GM19025 (cell line): ENCODE results near the gene CCL3.
"Not testable (repeated sequence)": the region's sequence is repeated elsewhere in the genome, so short reads cannot be mapped to it uniquely, and the experiment has no call there.

Experiments used
- ATAC-seq: cut with Tn5 transposase; IDR thresholded peaks from one replicate; pipeline ENCODE4 v1.9.1; 2021; ENCODE audit warnings: mild to moderate bottlenecking, low read depth, moderate library complexity; ENCODE audit not compliant: unreplicated experiment

The CCL3 gene

DNA sequence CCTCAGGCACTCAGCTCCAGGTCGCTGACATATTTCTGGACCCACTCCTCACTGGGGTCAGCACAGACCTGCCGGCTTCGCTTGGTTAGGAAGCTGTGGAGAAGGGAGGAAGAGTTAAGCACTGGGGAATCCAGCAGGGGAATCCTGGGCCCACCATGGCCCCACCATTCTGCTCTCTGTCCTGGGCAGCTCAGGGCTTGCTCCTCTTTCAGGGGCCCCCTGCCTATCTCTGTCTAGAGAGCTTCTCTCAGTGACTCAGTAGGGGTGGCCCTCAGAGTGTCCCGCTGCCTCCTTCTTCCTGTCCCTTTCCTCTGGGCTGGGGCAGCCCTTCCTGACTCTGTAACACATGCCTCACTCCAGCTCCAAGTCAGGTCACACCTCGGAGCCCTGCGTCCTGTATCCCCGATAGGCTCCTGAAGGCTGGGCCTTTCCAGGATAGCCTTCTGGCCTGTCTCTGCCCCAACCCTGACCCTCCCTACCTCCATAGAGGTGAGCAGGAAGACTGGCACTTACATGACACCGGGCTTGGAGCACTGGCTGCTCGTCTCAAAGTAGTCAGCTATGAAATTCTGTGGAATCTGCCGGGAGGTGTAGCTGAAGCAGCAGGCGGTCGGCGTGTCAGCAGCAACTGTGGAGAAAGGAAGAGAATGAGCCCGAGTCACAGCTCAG is 1.1 kb downstream of the CCL3 start:
- ATAC-seq, result no peak

DNA sequence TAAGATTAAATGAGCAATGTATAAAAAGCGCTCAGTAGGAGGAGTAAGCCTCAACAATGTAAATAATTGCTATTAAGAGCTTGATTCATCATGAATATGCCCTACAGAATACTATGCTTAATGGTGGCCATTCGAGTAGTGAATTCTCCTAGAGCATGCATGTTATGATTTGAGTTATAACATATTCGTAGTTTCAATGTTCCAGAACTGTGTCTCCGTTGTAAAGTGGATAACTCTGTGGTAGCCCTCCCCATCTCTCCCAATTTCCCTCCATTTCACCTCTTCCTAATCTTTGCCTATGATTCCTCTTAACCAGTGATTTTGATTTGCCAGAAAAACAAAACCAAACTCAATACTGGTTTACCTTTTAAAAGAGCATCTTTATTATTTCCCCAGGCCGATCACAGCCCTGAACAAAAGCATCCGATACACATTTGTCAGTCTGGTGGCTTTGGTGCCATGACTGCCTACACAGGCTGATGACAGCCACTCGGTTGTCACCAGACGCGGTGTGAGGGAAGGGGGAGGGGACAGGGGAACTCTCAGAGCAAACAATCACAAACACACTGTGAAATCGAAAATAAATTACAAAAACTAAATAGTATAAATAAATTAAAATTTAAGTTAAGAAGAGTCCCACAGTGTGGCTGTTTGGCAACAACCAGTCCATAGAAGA is 1.9 kb downstream of the CCL3 start:
- not testable (repeated sequence) for ATAC-seq

- ATAC-seq, result not testable (repeated sequence)
Observed at GRCh38 chr17:36087471-36087870, 2.5 kb downstream of the CCL3 start.

GRCh38 chr17:36086791-36087190 is 3.2 kb downstream of the CCL3 start:
- no peak for ATAC-seq

- no peak for ATAC-seq
Observed at GRCh38 chr17:36085765-36086164, 4.2 kb downstream of the CCL3 start.

DNA sequence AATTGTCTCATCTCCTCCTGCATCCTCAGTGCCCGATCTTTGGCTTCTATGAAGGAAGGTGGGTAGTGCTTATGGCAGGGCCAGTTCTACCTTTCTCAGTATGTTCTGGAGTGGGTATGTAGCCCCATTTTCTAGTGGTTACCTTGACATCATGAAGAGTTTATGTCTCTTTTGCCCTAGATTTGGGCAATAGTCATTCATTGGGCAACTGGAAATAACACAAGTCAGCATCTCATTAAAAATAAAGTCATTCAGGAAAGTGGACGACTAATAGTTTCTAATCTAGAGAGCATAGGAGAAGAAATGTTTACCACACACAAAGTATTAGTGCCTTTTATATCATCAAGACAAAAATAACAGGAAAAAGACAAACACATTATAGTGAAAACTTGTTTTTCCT is 6.3 kb downstream of the CCL3 start:
- not testable (repeated sequence) for ATAC-seq

GRCh38 chr17:36082482-36083120 is 7.3 kb downstream of the CCL3 start:
- peak; percentile 63 for ATAC-seq

- ATAC-seq, result not testable (repeated sequence)
Observed at GRCh38 chr17:36081681-36082471, 8.1 kb downstream of the CCL3 start.

GRCh38 chr17:36074365-36074764 is 15.6 kb downstream of the CCL3 start:
- ATAC-seq, result no peak

DNA sequence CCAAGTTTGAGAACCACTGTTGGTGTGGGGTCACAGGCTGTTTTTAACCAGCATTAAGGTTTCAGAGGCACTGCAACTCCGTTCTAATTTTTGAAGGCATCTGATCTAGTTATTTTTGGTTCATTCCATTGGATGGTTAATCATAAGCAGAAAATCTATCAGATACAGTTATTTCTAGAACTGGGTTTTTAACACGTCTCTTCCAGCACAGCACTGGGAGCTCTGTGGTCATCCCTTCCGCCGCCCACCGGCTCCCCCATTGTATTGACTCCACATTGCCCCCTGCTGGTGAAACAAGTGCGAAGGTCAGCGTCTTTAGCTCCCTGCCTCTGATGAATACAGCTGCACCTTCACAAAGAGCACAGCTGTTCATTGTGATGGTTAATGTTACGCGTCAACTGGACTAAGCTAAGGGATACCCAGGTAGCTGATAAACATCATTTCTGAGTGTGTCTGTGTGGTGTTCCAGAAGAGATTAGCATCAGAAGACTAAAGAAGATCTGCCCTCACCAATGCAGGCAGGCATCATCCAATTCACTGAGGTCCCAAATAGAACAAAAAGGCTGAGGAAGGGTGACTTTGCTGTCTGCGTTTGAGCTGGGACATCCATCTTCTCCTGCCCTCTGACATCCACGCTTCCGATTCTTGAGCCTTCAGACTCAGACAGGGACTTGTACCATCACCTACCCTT is 17.4 kb downstream of the CCL3 start:
- ATAC-seq, result peak; percentile 59

DNA sequence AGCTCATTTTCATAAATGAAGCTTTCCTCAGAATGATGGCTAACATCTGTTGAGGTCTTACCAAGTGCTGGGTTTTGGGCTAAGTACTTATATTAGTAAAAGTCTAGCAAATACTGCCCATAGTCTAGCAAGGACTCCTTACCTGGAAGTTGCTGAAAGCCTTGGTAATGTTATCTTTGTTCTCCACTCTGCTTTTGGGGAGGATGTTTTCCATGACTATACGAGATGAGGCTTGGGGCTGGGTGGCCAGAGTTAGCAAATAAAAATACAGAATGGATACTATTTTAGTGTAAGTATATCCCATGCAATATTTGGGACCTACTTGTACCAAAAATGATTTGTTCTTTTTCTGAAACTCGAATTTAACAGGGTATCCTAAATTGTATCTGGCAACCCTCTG is 18.2 kb downstream of the CCL3 start:
- ATAC-seq, result no peak

- no peak for ATAC-seq
Observed at GRCh38 chr17:36070427-36070826, 19.5 kb downstream of the CCL3 start.

- no peak for ATAC-seq
Observed at GRCh38 chr17:36069136-36069535, 20.8 kb downstream of the CCL3 start.

DNA sequence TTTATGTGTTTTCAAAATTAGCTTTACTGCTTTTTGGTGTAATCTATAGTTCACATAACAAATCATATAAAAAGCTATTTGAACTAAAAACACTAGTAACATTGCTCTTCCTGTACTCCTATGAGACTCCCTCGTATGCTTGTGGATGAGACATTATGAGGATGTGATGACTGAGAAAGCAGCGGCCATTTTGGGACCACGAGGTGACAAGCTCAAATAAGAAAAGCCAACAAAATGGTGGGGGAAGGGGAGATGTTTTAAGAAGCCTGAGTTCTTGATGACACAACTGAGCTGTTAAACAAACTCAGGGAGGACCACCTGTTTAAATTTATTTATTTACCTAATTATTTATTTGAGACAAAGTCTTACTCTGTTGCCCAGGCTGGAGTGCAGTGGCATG is 21.4 kb downstream of the CCL3 start:
- no peak for ATAC-seq

DNA sequence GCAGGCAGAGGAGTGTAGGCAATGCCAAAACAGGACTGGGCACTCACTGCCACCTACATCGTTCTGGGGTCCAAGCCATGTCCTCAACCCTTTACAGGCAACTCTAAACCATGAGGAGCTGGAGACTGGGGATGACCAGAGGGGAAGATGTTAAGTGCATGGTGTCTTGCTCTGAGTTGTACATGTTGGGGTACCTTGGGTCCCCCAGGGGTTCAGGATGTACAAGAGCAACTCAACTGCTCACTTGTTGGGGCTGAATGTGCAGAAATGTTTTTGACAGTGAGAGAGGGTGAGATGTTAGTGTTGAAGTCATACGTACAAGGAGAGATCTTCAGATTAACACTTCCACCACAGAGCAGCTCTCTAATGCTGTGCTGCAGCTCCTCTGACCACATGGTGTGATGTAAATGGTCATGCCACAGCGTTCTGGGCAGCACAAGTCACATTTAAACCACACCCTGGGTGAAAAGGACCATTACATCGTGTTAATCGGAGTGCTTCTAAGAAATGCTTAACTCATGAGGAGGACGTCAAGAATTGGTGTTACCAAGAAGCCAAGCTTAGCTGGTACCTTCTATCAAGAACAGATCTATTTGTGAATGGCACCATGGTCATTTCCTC is 23.5 kb downstream of the CCL3 start:
- ATAC-seq, result no peak

DNA sequence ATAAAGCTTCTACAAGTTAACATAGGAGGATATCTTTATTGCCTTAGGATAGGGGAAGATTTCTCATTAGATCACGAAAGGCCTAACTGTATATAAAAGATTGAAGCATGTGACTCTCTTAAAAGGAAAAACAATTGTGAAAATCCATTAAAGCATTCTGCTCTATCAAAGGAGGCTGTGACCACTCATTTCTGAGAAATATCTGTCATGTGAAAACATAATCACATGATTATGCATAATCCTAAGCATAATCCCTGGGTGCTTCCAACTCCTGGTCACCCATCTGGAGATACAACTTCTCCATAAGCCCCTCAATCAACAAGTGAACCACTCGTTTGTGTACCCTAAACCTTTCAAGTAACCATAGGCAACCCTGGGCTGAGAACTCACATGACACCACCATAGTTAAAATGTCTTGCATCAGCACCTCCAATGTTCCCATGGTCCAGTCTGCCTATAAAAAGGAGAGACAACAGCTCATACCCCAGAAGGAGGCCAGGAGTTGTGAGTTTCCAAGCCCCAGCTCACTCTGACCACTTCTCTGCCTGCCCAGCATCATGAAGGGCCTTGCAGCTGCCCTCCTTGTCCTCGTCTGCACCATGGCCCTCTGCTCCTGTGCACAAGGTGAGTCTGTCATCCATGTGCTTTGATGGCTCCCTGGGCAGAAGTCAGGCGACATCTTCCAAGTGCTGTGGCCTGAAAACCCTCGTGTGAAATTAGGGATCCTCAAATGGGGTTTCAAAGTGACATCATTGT is 26.0 kb downstream of the CCL3 start, which contains the start of gene CCL18:
TSS of gene CCL18 (plus strand) at position 487 of the 756 bp plus-strand sequence. CDS start at position 558, 71 bp downstream.
- ATAC-seq, result no peak

- no peak for ATAC-seq
Observed at GRCh38 chr17:36060816-36061215, 29.1 kb downstream of the CCL3 start.

DNA sequence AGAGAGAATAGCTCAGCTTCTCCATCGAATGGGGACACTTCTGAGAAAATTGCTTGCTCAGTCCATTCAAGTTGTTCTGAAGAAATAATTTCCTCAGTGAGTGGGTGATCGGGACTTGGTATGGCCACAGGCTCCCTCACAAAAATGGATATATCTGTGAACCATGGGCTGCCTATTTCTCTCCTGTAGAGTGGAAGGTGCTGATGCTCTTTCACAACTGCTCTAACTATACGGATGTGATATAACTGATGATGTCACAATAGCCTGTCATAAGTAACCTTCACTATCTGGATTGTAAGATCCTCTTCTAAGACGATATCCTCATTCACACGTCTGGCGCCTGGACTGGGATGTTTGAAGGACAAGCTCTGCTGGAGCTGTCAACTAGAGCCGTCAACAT is 30.5 kb downstream of the CCL3 start:
- no peak for ATAC-seq

- no peak for ATAC-seq
Observed at GRCh38 chr17:36057911-36058310, 32.0 kb downstream of the CCL3 start.
